GM18907 (cell line): ENCODE measurements around the gene MLF2.
"Not testable (repeated sequence)": the region's sequence is repeated elsewhere in the genome, so short reads cannot be mapped to it uniquely, and the experiment has no call there.

Source experiments
- ATAC-seq: cut with Tn5 transposase; IDR thresholded peaks from one replicate; pipeline ENCODE4 v1.9.1; 2021; ENCODE audit warnings: mild to moderate bottlenecking, moderate library complexity; ENCODE audit not compliant: unreplicated experiment

MLF2 gene

DNA sequence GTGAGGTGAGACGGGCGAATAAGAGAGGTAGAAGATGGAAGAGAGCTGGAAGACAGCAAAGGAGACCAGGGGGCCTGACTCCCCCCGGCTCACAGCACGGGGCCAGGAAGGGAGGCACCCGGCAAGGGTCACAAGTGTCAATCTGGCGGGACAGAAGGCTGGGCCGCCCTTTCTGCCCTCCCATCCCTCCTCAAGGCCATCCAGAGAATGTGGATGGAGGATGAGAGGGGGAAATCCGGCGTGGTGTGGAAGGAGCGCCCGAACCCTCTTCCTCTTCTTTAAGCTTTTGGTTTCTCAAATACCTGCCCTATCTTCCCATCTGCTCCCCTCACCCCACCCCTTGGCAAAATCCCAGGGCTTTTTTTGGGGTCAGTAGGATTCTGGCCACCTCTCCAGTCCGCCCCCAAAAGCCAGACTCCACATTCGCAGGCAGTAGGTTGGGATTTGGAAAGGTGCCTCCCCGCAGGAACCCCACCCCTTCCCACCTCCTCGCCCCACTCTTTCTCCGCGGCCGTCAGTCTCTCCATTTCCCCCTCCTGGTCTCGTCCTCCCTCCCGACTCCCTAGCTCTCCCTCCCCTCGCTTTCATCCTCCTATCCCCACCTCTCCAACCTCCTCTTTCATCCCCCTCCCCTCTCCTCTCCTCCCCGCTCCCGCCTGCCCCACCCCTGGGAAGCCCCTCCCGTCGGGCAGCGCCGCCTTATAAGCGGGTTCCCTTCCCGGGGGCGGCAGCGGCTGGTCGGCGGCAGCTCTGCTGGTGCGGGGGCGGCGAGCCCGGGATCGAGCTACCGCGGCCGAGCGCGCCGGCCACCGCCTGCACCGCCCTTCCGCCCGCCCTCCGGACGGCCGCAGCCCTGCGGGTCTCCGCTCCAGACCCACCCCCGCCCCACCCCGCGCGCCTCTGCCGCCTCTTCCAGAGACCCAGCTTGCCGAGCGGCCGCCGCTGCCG lies 13.0 kb upstream of the MLF2 start, which contains the start of gene PTMS:
Gene PTMS (plus strand): TSS at position 730 of the 948 bp plus-strand sequence. CDS start 343 bp downstream, outside the sequence.
- peak; percentile 23 for ATAC-seq

DNA sequence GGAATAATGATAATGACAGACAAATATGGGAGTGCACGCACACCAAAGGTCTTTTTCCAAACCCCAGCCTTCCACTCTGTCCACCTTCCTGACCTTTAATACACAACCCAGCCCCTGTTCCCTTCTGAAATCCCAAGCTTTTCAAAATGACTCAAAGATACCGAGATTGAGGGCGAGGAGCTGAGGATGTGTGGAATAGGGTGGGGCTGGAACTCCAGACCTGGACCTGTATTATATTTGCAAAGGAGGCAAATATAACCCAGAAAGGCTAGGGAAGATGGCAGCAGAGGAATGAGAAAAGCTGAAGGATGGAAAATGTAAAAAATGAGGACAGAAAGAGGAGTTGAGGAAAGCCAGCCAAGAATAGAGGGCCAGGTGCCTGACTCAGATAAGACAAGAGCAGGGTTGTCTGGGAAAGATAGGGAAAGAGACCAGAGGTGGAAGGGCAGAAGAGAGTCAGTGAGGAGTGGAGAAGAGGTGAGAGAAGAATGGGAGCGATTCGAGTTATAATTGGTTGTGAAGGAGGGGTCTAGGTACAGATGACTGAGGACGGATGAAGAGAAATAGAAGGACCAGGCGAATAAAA lies 12.2 kb upstream of the MLF2 start:
- ATAC-seq: no peak

DNA sequence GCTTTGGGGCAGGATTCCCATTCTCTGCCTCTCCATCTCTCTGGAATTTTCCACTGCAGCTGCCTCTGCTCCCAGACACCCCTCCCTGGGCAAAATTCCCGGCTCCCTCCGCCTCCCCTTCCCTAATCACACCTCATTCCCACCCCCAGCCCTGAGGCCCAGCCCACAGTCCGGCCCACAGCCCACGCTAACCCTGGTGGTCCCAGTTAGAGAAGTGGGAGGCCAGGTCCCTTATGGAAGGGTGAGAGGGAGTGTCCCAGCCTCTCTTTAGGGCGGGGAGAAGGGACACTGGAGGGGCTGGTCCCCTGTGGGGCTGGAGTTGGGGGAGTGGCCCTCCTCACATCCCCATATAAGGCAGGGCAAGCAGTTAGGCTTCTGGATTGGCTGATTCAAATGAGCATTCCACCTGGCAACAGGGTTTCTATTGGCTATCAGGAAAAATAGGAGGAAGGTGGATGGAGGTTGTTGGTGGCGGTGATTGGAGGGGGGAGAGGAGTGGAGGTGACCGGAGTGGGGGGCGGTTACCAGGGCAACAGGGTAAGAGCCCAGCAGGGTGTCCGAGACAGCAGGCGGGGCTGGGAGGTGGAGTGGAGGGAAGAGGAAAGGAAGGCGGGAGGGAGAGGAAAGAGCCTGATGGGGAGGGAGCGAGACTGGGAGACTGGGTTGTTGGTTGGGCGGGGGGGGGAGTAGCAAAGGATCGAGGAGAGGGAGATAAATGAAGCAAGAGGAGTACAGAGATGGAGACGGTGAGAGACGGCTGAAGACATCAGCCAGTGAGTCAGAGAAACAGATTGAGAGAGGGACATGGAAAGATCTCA lies 11.3 kb upstream of the MLF2 start:
- ATAC-seq: peak; percentile 79

DNA sequence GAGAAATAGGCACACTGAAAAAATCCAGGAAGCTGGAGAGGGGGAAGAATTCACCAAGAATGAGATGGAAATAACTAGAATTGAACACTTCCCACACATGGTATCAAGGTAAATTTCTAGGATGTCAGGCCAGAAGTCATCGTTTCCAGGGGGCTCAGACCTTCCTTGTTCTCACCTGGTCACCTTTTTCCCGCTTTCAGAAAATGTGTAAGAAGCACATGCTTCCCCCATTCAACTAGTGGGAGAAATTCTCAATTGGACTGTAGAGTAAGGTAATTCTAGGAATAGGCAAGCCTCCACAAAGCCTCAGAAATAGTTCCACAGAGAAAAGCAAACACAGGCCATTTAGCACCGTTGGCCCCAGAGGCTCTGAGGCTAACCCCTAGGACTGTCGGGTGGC lies 10.4 kb upstream of the MLF2 start:
- no peak for ATAC-seq

DNA sequence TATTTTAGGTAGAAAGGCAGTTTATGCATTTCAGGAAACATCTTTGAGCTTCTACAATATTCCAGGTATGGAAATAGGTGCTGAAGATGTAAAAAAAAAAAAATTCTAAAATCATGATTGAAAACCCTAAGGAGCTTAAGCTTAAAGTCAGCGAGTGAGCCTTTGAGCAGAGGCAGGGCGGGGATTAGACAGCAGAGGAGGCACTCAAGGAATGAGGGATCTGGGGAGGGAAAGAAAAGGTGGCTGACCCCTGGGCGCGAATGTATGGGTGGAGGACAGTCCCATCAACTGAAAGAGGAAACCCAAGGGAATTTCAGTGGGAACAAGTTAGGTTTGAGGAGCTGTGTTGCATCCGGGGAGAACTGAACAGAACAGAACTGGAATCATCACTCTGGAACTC lies 6.8 kb upstream of the MLF2 start:
- no peak for ATAC-seq

DNA sequence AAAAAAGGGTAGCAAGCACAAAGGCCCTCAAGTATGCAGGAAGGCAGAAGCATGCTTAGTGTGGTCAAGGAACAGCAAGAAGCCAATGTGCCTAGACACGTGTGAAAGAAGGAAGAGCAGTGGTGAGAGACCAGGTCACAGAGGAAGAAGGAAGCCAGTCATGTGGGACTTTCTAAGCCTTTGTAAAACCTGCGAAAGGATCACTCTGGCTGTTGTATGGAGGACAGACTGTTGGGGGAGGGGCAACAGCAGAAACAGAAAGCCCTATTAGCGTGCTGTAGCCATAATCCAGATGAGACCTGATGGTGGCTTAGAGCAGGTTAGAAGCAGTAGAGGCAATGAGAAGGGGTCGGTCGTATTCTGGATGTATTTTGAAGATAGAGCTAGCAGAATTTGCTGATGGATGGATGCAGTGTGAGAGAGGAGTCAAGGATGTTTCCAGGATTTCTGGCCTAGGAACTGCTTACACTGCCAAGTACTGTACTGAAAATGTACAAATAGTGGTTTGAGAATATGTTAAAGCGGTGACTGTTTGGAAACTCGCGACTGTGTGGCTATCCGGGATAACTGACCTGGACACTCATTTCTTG lies 5.7 kb upstream of the MLF2 start:
- no peak for ATAC-seq

DNA sequence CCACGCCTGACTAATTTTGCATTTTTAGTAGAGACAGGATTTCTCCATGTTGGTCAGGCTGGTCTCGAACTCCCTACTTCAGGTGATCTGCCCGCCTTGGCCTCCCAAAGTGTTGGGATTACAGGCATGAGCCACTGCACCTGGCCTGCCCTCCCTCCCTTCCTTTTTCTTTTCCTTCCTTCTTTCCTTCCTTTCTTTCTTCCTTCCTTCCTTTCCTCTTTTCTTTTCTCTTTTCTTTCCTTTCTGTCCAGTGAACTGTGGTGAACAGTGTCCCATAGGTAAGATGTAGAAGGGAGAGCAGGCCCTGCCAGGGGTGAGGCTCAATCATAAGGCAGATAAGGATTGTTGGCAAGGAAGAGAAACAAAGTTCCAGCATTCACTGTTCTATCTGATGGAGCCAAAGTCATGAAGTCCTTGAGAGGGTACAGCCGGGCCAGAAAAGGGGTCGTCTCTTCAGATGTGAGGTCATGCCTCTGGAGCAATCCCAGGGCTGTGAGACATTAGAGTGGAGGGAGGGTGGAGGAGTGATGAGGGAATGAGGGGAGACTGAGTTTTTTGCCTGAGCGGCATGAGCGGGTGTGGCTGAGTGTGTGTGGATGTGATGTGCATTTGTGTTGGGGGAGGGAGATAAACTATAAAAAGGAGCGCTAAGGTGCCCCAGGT lies 4.2 kb upstream of the MLF2 start:
- ATAC-seq: no peak

DNA sequence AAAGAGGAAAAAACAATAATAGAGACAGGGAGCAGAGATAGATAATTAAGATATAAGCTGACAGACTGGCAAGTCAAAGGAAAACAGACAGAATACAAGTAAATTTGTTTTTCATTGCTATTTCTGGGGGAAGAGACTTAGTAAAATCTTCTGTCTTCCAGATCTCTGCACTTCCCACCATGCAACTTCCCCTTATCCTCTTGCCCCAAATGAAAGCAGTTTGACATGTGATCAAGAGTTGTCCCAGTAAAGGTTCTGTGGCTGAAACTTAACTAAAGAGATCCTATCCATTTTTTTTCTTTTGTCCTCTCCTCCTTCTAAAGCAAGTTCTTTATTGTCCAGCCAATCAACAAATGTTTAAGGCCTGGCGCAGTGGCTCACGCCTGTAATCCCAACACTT lies 1.5 kb upstream of the MLF2 start:
- no peak for ATAC-seq

DNA sequence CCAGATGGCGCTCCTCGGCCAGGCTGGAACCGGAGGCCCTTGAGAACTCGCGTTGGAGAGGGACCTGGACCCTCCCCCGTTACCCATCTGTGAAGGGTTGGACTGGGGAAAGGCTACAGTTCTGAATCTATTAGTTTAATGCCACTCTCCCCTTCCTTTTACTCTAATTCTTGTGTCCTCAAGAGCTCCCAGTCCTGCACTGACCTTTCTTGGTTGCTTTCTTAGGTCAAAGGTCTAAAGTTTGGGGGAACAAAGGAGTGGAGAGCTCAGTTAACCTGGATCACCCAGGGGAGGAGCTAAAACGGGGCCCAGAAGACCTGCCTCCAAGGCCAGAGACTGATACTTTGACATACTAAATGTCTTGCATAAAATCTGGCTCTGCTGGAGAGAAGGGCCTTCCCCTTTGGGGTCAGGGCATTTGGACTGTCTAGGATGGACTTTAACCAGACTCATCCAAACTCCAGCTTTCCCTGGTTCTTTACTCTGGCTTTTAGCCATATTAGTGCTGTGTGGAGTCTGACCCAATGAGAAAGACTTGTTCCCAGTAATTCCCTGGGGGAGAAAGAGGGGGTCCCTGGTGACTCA lies 923 bp upstream of the MLF2 start:
- no peak for ATAC-seq

DNA sequence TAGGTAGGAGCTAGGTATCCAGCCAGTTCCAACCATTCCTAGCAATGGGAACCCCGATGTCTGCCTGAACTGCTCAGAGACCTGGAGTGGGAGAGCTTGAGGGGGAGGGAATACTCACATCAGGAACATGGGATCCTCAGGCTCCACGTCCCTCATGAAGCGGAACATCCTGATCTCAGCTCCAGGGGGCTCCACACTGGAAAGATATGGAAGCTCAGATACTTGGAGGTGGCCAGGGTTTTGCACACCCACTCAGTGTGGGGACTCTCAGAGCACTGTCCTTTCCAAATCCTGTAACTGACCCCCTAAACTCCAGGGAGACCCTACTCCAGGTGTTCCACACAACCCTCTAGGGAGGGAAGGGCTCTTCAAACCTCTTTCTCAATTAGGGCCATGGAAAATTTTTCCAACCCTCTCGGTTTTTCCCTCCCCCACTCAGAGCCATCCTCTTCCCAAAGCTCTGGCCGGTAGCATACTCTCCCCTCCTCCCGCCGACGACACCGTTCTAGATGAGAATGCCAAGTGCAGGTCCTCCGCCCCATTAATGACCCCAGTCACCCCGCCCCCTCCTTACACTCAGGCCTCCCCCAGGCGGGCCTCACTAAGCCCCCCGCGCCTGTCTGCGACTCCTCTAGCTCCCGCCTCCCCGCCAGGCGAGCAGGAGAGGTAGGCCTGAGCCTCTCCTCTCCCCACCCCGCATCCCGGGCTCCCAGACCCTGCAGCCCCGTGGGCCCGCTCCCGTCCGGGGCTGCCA lies 597 bp downstream of the MLF2 start:
- no peak for ATAC-seq

DNA sequence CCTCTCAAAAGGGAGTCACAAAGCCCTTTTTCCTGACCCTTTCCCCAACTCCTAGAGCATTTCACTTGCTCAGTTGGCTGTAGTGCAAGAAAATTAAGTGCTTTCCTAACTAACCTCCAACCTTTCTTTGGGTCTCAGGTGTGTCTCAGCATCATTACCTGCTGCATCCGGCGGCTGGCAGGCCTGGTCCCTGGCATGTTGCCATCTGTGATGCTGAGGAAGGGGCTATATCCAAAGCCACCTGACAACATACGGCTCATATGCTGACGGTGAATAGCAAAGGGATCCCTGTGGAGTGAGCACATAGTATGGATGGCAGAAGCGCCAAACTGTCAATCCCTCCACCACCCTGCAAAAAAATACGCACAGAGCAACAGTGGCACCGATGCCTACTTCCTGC lies 1.2 kb downstream of the MLF2 start:
- ATAC-seq: no peak

DNA sequence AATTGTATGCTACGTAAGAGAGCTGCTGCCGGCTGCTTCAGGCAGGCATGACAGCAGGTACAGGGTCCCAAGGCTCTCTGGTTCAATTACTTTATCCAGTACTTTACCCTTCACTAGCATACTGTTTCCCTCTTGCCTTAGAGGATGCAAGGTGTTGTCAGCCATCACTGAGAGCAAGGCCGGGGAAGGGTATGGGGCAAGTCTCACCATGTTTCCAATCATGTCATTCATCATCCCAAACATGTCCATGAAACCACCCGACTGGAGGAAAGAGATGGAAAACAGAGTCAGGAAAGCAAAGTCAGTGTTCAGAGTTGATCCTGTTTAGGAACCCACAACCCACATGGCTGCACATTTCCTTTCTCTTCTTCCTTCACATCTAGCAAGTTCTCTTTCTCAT lies 2.4 kb downstream of the MLF2 start:
- ATAC-seq: no peak

DNA sequence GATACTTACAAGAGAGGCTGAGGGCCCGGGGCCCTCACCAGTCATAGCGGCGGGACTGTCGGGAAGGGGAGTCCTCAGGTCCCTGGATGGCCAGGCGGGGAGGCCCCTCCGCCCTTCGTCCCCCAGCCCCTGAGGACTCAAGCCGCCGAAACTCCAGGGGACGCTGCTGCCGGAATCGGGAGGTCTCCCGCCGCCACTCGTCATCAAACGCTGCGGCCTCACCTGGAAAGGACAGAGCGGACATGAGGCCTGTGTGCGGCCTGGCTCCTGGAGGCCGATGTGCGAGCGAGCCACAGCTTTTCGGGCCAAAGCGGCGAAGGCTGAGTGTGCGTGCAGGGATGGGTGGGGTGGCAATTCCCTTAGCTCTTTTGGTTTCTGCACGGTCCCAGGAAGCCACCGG lies 4.2 kb downstream of the MLF2 start:
- no peak for ATAC-seq

DNA sequence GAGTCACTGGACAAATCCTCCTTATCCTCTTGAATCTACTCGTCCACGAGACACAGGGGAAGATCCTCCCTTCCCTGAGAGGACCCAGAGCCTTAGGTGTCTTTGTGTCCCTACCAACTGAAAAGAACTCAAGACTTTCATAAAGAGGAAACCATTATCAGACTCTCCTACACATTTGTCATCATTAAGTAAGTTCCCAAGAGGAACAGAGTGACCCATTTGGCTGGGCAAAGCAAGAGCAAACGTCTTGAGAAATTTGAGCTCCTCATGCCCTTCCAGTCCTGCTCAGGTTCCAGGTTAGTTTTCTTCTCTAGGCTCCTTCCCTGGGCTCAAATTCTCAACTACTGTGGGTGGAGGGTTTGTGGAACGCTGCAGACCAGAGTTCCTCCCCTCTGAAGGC lies 5.7 kb downstream of the MLF2 start:
- ATAC-seq: no peak

DNA sequence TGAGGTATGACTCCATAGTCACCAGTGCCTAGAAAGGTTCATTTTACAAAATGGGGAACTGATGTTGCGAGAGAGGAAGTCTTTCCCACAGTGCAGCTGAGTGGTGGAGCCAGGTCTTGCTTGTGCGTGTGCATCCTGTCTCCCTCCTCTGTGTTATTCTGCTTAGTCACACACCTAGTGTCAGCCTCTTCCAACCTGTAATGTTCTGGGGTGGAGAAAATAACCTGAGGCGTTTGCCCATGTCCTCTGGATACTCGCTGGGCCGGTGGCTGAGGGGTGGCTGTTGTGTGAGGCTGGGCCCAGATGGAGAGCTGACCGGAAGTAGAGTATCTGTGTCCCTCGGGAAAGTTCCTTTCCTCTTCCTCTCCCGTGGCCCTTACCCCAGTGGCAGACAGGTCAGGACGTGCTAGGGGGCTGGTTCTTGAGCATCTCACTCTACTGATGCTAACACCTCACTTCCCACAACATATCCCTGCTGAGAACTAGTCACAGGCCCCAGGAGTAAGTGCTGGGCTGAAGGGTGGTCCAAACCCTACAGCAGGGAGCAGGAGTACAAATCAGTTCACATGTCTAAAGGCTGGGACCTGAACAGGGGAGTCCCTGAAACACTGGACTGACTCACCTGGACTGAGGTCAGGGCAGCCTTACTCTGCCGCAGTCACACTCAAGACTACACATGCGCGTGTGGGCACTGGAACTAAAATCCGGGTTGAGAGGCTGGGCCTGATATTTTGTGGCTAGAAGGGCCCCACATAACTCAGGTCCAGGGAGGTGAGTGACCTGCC lies 7.0 kb downstream of the MLF2 start:
- no peak for ATAC-seq

DNA sequence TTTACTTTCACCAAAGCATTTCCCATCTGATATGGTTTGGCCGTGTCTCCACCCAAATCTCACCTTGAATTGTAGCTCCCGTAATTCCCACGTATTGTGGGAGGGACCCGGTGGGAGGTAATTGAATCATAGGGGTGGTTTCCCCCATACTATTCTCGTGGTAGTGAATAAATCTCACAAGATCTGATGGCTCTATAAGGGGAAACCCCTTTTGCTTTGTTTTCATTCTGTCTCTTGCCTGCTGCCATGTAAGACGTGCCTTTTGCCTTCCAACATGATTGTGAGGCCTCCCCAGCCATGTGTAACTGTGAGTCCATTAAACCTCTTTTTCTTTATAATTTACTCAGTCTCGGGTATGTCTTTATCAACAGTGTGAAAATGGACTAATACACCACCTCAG lies 9.6 kb downstream of the MLF2 start:
- not testable (repeated sequence) for ATAC-seq

DNA sequence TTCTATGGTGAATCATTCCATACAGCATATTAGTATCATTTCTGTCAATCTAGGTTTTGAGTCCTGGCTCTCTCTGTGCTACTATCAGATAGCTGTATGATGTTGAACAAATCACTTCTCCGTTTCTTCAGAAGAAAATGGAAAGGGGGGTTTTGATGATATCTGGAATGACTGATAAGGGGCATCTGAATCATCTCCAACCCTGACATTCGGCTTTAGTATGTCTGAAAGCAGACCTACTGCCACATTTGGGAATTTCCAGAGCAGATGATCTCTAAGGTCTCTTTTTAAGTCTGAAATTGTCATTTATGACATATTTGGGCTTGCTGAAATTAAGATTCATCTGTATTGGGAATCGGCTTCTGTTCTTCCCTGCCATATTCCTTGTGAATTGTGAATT lies 10.1 kb downstream of the MLF2 start:
- ATAC-seq: no peak

DNA sequence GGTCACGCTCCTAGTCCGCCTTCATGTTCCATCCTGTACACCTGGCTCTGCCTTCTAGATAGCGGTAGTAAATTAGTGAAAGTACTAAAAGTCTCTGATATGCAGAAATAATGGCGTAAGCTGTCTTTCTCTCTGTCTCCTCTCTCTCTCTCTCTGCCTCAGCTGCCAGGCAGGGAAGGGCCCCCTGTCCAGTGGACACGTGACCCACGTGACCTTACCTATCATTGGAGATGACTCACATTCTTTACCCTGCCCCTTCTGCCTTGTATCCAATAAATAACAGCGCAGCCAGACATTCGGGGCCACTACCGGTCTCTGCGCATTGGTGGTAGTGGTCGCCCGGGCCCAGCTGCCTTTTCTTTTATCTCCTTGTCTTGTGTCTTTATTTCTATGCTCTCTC lies 10.9 kb downstream of the MLF2 start:
- ATAC-seq: not testable (repeated sequence)

DNA sequence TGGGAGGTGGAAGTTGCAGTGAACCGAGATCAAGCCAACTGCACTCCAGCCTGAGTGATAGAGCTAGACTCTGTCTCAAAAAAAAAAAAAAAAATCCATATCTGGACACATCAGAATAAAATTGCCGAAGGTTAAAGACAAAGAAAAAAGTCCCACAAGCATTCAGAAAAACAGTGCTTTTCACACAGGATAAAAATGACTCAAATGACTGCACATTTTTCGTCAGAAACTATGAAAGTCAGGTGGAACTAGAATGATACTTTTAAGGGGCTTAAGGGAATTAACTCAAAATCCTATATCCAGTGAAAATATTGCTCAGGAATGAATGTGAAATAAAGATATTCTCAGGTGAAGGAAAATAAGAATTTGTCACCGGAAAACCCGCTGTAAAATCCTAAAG lies 16.2 kb downstream of the MLF2 start:
- ATAC-seq: no peak
